ENCODE results near the gene CTDSPL. TPM values are rescaled to one million over a fixed set of nuclear protein-coding genes. Genes with fewer than 3 reads are reported as not detected.

CTDSPL gene
- total and polyA plus RNA-seq, 2 experiments from 2014 or later, result 15.3 to 22.3 TPM

GRCh38 chr3:37930495-37930894 lies 68.8 kb downstream of the CTDSPL start:
- no peak for DNase-seq (ENCODE audit: low read depth in 1 of 2, low spot score in 1 of 2)
- Histone ChIP-seq H3K27ac (no peak overlapping the region), H3K27me3 (no peaks in the 10 kb centered on the region), H3K36me3 (no peaks in the 10 kb centered on the region), H3K9me3 (ENCODE audit: low read depth) (no peaks in the 10 kb centered on the region), H3K4me1 (ENCODE audit: low read depth) (peaks cover 12% of the 10 kb centered on the region), H3K4me3 (no peak overlapping the region)
- no peak for TF ChIP-seq CTCF (IDR thresholded peaks at IDR 0.05; ENCODE audit: low read depth, low read length)

DNA sequence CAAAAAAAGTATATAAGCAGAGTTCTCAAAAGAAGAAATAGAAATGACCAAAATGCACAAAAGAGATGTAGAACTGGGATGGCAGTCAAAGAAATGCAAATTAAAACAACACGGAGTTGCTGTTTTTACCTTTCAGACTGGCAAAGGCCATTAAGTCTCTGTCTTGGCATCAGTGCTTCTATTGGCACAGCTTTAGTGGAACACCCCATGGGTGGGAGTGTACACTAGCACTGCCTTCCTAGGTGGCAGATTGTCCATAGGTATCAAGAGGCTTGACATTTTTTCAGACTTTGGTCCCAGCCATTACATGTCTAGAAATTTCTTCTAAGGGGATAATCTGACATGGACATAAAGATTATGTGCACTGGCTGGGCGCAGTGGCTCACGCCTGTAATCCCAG lies 70.8 kb downstream of the CTDSPL start:
- H3K36me3 ChIP-seq, result no peaks in the 10 kb centered on the region
- no peaks in the 10 kb centered on the region for H3K9me3 ChIP-seq (ENCODE audit: low read depth)
- no peaks in the 10 kb centered on the region for H3K27me3 ChIP-seq

GRCh38 chr3:37934631-37935289 lies 73.1 kb downstream of the CTDSPL start:
- Histone ChIP-seq H3K36me3 (no peaks in the 10 kb centered on the region), H3K9me3 (ENCODE audit: low read depth) (no peaks in the 10 kb centered on the region), H3K27me3 (no peaks in the 10 kb centered on the region), H3K27ac (peak overlapping the region; percentile 83), H3K4me1 (ENCODE audit: low read depth) (peaks cover 31% of the 10 kb centered on the region), H3K4me3 (no peak overlapping the region)
- TF ChIP-seq CTCF (IDR thresholded peaks at IDR 0.05; ENCODE audit: low read depth, low read length), result no peak
- peak in 1 of 2 donors; percentile 50 for DNase-seq (ENCODE audit: low read depth in 1 of 2, low spot score in 1 of 2)

More for the DNA sequence above, 70.8 kb downstream of the CTDSPL start:
- no peak overlapping the region for H3K27ac ChIP-seq
- no peak for DNase-seq (ENCODE audit: low read depth in 1 of 2, low spot score in 1 of 2)
- no peak for TF ChIP-seq CTCF (IDR thresholded peaks at IDR 0.05; ENCODE audit: low read depth, low read length)
- no peak overlapping the region for H3K4me3 ChIP-seq
- peaks cover 27% of the 10 kb centered on the region for H3K4me1 ChIP-seq (ENCODE audit: low read depth)

- no peak for TF ChIP-seq CTCF (IDR thresholded peaks at IDR 0.05; ENCODE audit: low read depth, low read length)
- no peaks in the 10 kb centered on the region for H3K9me3 ChIP-seq (ENCODE audit: low read depth)
- peak overlapping the region; percentile 83 for H3K27ac ChIP-seq
- H3K4me1 ChIP-seq (ENCODE audit: low read depth), result peaks cover 31% of the 10 kb centered on the region
- peak; percentile 59 to 65 for DNase-seq (ENCODE audit: low read depth in 1 of 2, low spot score in 1 of 2)
- no peaks in the 10 kb centered on the region for H3K36me3 ChIP-seq
- H3K27me3 ChIP-seq, result no peaks in the 10 kb centered on the region
- H3K4me3 ChIP-seq, result no peak overlapping the region
These were observed 73.6 kb downstream of the CTDSPL start for GRCh38 chr3:37935290-37935668.

GRCh38 chr3:37935756-37936666 lies 74.3 kb downstream of the CTDSPL start:
- Histone ChIP-seq H3K27ac (peak overlapping the region; percentile 83), H3K4me1 (ENCODE audit: low read depth) (peaks cover 31% of the 10 kb centered on the region), H3K9me3 (ENCODE audit: low read depth) (no peaks in the 10 kb centered on the region), H3K36me3 (no peaks in the 10 kb centered on the region), H3K4me3 (no peak overlapping the region), H3K27me3 (no peaks in the 10 kb centered on the region)
- no peak for TF ChIP-seq CTCF (IDR thresholded peaks at IDR 0.05; ENCODE audit: low read depth, low read length)
- DNase-seq (ENCODE audit: low read depth in 1 of 2, low spot score in 1 of 2), result peak; percentile 48 to 99
